Calu3 (cell line): ENCODE results near the gene TRIM71. TPM values are rescaled to one million over a fixed set of nuclear protein-coding genes. Genes with fewer than 3 reads are reported as not detected.

ENCODE experiments used
- BruUV-seq: library from RNA; stranded (reverse); fragments of 400-500 nt; replicated peaks from 2 replicates; lab custom pipeline; 2021; lab: Mats Ljungman, UMichigan
- CTCF ChIA-PET: fragments of 300-600 bp; sonication (Branson Sonifier 250); formaldehyde crosslinking; loops from one replicate; lab custom pipeline; 2022; ENCODE audit warnings: antibody characterized with exemption; lab: Charles Lee
- DNase-seq: peaks from one replicate; pipeline ENCODE4 v3.0.0; 2022
- H3K27ac Mint-ChIP-seq: one replicate; pipeline ENCODE4 v1.8.0; 2022; ENCODE audit warnings: mixed read lengths; ENCODE audit not compliant: unreplicated experiment
- H3K27me3 Mint-ChIP-seq: one replicate; pipeline ENCODE4 v1.8.0; 2022; ENCODE audit warnings: mixed read lengths; ENCODE audit not compliant: unreplicated experiment
- H3K36me3 Mint-ChIP-seq: one replicate; pipeline ENCODE4 v1.8.0; 2022; ENCODE audit warnings: mild to moderate bottlenecking, moderate library complexity, mixed read lengths; ENCODE audit not compliant: insufficient read depth, unreplicated experiment
- H3K4me1 Mint-ChIP-seq: one replicate; pipeline ENCODE4 v1.8.0; 2022; ENCODE audit warnings: mild to moderate bottlenecking, low read depth, mixed read lengths; ENCODE audit not compliant: unreplicated experiment
- H3K4me3 Mint-ChIP-seq: one replicate; pipeline ENCODE4 v1.8.0; 2022; ENCODE audit warnings: mild to moderate bottlenecking, low read depth, moderate library complexity, mixed read lengths; ENCODE audit not compliant: unreplicated experiment
- H3K9me3 Mint-ChIP-seq: one replicate; pipeline ENCODE4 v1.8.0; 2022; ENCODE audit warnings: low read depth, mixed read lengths; ENCODE audit not compliant: unreplicated experiment
- CTCF ChIP-seq: fragments of 200-600 bp; IDR thresholded peaks from one replicate; pipeline ENCODE4 v1.8.0; 2022; ENCODE audit warnings: antibody characterized with exemption; ENCODE audit not compliant: unreplicated experiment
- intact Hi-C: fragments of 100-400 bp; cut with micrococcal nuclease; formaldehyde crosslinking; loops from one replicate; pipeline ENCODE4 v1.10.0; 2022; ENCODE audit not compliant: unreplicated experiment
- total RNA-seq: library from RNA; stranded (reverse); gene quantifications from 2 replicates; pipeline ENCODE4 v1.2.3, GENCODE V29; 2022

TRIM71 gene
- total RNA-seq, 1 experiment from 2014 or later = not detected

GRCh38 chr3:32857921-32858320, 40.1 kb downstream of the TRIM71 start:
- TF ChIP-seq CTCF = no peak
- peaks cover 33% of the 10 kb centered on the region for H3K27me3 Mint-ChIP-seq
- intact Hi-C loops = no loop called here
- CTCF ChIA-PET = interaction anchor here (0.7 kb wide), 1 partner anchor 198 kb away, joined by 3 read pairs; no protein-coding TSS in a partner anchor
- BruUV-seq = no TSS peak
- H3K36me3 Mint-ChIP-seq = no peaks in the 10 kb centered on the region
- H3K9me3 Mint-ChIP-seq = no peaks in the 10 kb centered on the region
- H3K4me3 Mint-ChIP-seq = no peak overlapping the region
- no peaks in the 10 kb centered on the region for H3K4me1 Mint-ChIP-seq
- no peak for DNase-seq
- H3K27ac Mint-ChIP-seq = no peak overlapping the region

GRCh38 chr3:32859604-32860237, 41.9 kb downstream of the TRIM71 start:
- CTCF ChIA-PET = no interaction called here
- peaks cover 26% of the 10 kb centered on the region for H3K27me3 Mint-ChIP-seq
- BruUV-seq = no TSS peak
- no peaks in the 10 kb centered on the region for H3K36me3 Mint-ChIP-seq
- no peak for TF ChIP-seq CTCF
- DNase-seq = no peak
- intact Hi-C loops = no loop called here
- H3K27ac Mint-ChIP-seq = no peak overlapping the region
- H3K4me1 Mint-ChIP-seq = no peaks in the 10 kb centered on the region
- no peak overlapping the region for H3K4me3 Mint-ChIP-seq
- no peaks in the 10 kb centered on the region for H3K9me3 Mint-ChIP-seq

GRCh38 chr3:32860499-32860898, 42.7 kb downstream of the TRIM71 start:
- H3K4me3 Mint-ChIP-seq = no peak overlapping the region
- H3K27ac Mint-ChIP-seq = no peak overlapping the region
- intact Hi-C loops = no loop called here
- no peaks in the 10 kb centered on the region for H3K9me3 Mint-ChIP-seq
- no peaks in the 10 kb centered on the region for H3K4me1 Mint-ChIP-seq
- no peak for TF ChIP-seq CTCF
- no TSS peak for BruUV-seq
- H3K36me3 Mint-ChIP-seq = no peaks in the 10 kb centered on the region
- CTCF ChIA-PET = interaction anchor here (0.6 kb wide), 1 partner anchor 186 kb away, joined by 4 read pairs; no protein-coding TSS in a partner anchor
- peaks cover 19% of the 10 kb centered on the region for H3K27me3 Mint-ChIP-seq
- no peak for DNase-seq

GRCh38 chr3:32861681-32862080, 43.9 kb downstream of the TRIM71 start:
- Mint-ChIP-seq H3K27ac (no peak overlapping the region), H3K36me3 (no peaks in the 10 kb centered on the region), H3K4me3 (no peak overlapping the region), H3K4me1 (no peaks in the 10 kb centered on the region), H3K9me3 (no peaks in the 10 kb centered on the region), H3K27me3 (peaks cover 9% of the 10 kb centered on the region)
- intact Hi-C loops = no loop called here
- no peak for DNase-seq
- TF ChIP-seq CTCF = no peak
- no TSS peak for BruUV-seq
- CTCF ChIA-PET = no interaction called here
